ENCODE results near the gene WAC. TPM values are rescaled to one million over a fixed set of nuclear protein-coding genes. Genes with fewer than 3 reads are reported as not detected.

Gene WAC
- total RNA-seq, 6 donors from 2014 or later: 74.6 to 159 (median 101) TPM

DNA sequence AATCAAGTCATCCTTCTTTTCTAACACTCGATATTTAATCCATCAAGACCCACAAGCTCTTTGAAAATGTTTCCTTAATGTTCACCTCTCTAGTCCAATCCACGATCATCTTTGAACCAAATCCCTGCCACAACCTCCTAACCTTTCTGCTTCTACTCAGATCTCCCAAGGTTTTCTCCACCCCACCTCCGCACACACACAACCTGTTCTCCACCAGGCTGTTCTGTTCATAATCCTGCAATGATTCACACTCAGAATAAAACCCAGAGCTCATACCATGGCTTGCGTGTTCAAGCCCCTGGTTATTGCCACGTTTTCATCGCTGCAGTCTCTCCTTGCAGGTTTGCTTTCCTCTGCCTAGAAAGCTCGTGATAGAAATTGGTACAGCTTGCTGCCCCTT lies 90.6 kb downstream of the WAC start:
- 80 to 92% methylated on average over 7 of the region's 7 CpGs for WGBS, 2 donors
- Histone ChIP-seq H3K27ac (no peak overlapping the region), H3K9me3 (no peaks in the 10 kb centered on the region), H3K4me3 (no peak overlapping the region), H3K27me3 (no peaks in the 10 kb centered on the region), H3K36me3 (peaks cover 0 to 30% (median 7%) of the 10 kb centered on the region in 4 donors), H3K4me1 (peaks cover 0 to 7% (median 7%) of the 10 kb centered on the region in 4 donors)
- TF ChIP-seq, protein P1, sequence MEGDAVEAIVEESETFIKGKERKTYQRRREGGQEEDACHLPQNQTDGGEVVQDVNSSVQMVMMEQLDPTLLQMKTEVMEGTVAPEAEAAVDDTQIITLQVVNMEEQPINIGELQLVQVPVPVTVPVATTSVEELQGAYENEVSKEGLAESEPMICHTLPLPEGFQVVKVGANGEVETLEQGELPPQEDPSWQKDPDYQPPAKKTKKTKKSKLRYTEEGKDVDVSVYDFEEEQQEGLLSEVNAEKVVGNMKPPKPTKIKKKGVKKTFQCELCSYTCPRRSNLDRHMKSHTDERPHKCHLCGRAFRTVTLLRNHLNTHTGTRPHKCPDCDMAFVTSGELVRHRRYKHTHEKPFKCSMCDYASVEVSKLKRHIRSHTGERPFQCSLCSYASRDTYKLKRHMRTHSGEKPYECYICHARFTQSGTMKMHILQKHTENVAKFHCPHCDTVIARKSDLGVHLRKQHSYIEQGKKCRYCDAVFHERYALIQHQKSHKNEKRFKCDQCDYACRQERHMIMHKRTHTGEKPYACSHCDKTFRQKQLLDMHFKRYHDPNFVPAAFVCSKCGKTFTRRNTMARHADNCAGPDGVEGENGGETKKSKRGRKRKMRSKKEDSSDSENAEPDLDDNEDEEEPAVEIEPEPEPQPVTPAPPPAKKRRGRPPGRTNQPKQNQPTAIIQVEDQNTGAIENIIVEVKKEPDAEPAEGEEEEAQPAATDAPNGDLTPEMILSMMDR (IDR thresholded peaks at IDR 0.05): no peak
- ATAC-seq (ENCODE audit: low FRiP score in 2 of 2) (no peak), DNase-seq (no peak)

DNA sequence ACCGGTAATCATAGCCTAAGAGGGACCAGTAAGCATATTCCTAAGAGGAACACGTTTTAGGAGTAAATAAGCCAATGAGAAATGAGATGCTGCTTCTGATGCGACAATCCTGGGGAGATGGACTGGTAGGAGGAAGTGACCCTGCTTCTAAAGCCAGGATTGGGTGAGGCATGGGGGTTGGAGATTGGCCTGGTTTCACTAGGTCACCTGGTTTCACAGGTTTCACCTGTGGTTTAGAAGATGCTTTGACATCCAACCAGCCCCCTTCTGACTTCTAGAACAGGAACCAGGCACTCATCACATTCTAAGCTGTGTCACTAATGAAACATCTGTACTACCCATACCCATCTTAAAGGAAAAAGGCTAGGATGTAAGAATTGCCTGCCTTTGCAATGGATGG lies 91.4 kb downstream of the WAC start:
- peaks cover 0 to 21% (median 3%) of the 10 kb centered on the region in 4 donors for H3K36me3 ChIP-seq
- ATAC-seq (ENCODE audit: low FRiP score in 2 of 2): no peak
- H3K4me1 ChIP-seq: peaks cover 0 to 8% (median 7%) of the 10 kb centered on the region in 4 donors
- H3K27ac ChIP-seq: no peak overlapping the region
- no peak for TF ChIP-seq POLR2AphosphoS5 (IDR thresholded peaks at IDR 0.05)
- TF ChIP-seq, protein P1 (IDR thresholded peaks at IDR 0.05): no peak
- TF ChIP-seq EP300 (IDR thresholded peaks at IDR 0.05): no peak
- no peak for TF ChIP-seq POLR2A (IDR thresholded peaks at IDR 0.05)
- no peak for DNase-seq
- H3K27me3 ChIP-seq: no peaks in the 10 kb centered on the region
- WGBS, 2 donors: 76 to 91% methylated on average over 3 of the region's 3 CpGs
- no peaks in the 10 kb centered on the region for H3K9me3 ChIP-seq
- no peak overlapping the region for H3K4me3 ChIP-seq

DNA sequence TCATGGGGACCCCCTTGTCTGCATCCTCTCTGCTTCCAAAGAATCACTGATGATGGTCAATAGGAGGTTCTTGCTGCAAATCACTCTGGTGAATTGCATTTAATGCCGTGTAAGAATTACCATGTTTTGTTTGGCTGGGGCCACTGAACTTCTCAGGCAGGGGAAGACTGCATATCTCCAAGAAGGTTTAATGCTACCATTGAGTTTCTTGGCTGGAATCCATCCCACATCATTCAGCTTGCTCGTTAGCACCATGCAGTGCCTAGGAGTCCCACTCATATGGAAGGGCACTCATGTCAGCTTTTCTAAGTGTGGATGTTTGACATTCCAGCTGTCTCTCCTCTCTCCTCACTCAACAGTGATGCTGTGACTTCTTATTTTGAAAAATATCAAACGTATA lies 94.2 kb downstream of the WAC start:
- H3K9me3 ChIP-seq: no peaks in the 10 kb centered on the region
- peaks cover 0 to 8% (median 3%) of the 10 kb centered on the region in 4 donors for H3K4me1 ChIP-seq
- H3K27me3 ChIP-seq: no peaks in the 10 kb centered on the region
- H3K4me3 ChIP-seq: no peak overlapping the region
- H3K36me3 ChIP-seq: peaks cover 0 to 1% (median 0%) of the 10 kb centered on the region in 4 donors
- TF ChIP-seq POLR2AphosphoS5 (IDR thresholded peaks at IDR 0.05) (no peak), EP300 (IDR thresholded peaks at IDR 0.05) (no peak)
- TF ChIP-seq, protein P1 (IDR thresholded peaks at IDR 0.05): no peak
- ATAC-seq (ENCODE audit: low FRiP score in 2 of 2) (no peak), DNase-seq (no peak)
- H3K27ac ChIP-seq: no peak overlapping the region
- WGBS, 2 donors: 33 to 50% methylated on average over 3 of the region's 3 CpGs

DNA sequence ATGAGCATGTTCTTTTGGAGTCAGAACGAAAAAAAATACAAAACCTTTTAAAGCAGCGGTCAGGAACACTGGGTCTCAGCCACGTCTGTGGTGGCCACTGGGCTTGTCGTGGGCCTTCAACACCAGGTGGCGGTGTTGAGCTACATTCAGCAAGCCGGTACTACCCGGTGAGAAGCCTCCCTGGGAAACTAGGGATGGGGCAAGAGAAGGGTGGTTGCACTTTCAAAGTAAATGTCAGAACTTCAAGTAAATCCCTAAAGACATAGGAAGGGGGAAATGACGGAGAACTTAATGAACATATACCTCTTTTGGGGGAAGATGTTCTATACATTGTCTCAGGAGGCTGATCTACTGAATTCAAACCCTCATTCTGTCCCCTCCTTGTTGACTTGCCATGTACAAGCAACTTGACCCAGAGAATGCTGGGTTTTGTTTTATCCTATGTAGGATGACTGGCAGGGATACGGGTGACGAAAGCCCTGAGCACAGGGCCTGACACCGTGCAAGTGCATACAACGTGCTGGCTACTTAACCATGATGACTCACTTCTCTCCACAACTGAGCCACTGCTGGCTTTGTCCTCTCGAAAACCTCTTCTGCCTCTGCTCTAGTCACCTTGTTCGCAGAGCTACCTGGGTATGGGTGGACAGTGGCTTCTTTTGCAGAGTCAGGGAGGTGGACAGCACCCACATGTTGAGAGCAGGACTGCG lies 95.4 kb downstream of the WAC start:
- Histone ChIP-seq H3K4me1 (peaks cover 0 to 8% (median 3%) of the 10 kb centered on the region in 4 donors), H3K36me3 (no peaks in the 10 kb centered on the region), H3K27me3 (no peaks in the 10 kb centered on the region), H3K4me3 (no peak overlapping the region), H3K9me3 (no peaks in the 10 kb centered on the region), H3K27ac (no peak overlapping the region)
- ATAC-seq (ENCODE audit: low FRiP score in 2 of 2): peak; percentile 90 to 95
- DNase-seq: peak in 1 of 2 donors; percentile 86
- 13 to 28% methylated on average over 9 to 15 of the region's 15 CpGs for WGBS, 2 donors
- TF ChIP-seq, protein P1 (IDR thresholded peaks at IDR 0.05): peak; percentile 49 to 84 (median 72)
- no peak for TF ChIP-seq POLR2A (IDR thresholded peaks at IDR 0.05)
